Mucosa of stomach (tissue), 1 donor: ENCODE data around the gene ACBD4.

Experiments
- H3K27me3 ChIP-seq: one replicate; pipeline ENCODE4 v1.7.0; 2013; ENCODE audit warnings: mild to moderate bottlenecking, low read length; ENCODE audit not compliant: control insufficient read depth, insufficient read depth
- H3K36me3 ChIP-seq: one replicate; pipeline ENCODE4 v1.7.0; 2013; ENCODE audit warnings: low read length; ENCODE audit not compliant: control insufficient read depth, insufficient read depth
- H3K4me1 ChIP-seq: one replicate; pipeline ENCODE4 v1.7.0; 2013; ENCODE audit warnings: mild to moderate bottlenecking, low read length; ENCODE audit not compliant: control insufficient read depth, insufficient read depth
- H3K4me3 ChIP-seq: one replicate; pipeline ENCODE4 v1.7.0; 2013; ENCODE audit warnings: low read length
- H3K9ac ChIP-seq: one replicate; pipeline ENCODE4 v1.7.0; 2013; ENCODE audit warnings: mild to moderate bottlenecking, low read length, moderate library complexity
- H3K9me3 ChIP-seq: one replicate; pipeline ENCODE4 v1.7.0; 2013; ENCODE audit warnings: mild to moderate bottlenecking, low read length, moderate library complexity; ENCODE audit not compliant: control insufficient read depth
- donor health status: Pancreatic carcinoma.

The ACBD4 gene

GRCh38 chr17:45177563-45177962 is 42.1 kb downstream of the ACBD4 start:
- Histone ChIP-seq H3K9me3 (no peaks in the 10 kb centered on the region), H3K4me1 (peaks cover 11% of the 10 kb centered on the region), H3K9ac (no peak overlapping the region), H3K27me3 (no peaks in the 10 kb centered on the region), H3K4me3 (no peak overlapping the region), H3K36me3 (no peaks in the 10 kb centered on the region)

DNA sequence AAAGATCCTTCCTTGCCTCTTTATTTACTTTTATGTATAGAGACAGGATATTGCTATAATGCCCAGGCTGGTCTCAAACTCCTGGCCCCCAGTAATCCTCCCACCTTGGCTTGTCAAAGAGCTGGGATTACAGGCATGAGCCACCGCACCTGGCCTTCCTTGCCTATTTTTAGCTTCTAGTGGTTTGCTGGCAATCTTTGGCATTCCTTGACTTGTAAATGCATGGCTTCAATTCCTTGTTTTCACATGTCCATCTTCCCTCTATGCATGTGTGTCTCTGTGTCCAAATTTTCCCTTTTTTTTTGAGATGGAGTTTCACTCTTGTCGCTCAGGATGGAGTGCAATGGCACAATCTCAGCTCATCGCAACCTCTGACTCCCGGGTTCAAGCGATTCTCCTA is 48.7 kb downstream of the ACBD4 start:
- Histone ChIP-seq H3K27me3 (no peaks in the 10 kb centered on the region), H3K4me3 (no peak overlapping the region), H3K9ac (no peak overlapping the region), H3K36me3 (no peaks in the 10 kb centered on the region), H3K4me1 (no peaks in the 10 kb centered on the region), H3K9me3 (no peaks in the 10 kb centered on the region)

DNA sequence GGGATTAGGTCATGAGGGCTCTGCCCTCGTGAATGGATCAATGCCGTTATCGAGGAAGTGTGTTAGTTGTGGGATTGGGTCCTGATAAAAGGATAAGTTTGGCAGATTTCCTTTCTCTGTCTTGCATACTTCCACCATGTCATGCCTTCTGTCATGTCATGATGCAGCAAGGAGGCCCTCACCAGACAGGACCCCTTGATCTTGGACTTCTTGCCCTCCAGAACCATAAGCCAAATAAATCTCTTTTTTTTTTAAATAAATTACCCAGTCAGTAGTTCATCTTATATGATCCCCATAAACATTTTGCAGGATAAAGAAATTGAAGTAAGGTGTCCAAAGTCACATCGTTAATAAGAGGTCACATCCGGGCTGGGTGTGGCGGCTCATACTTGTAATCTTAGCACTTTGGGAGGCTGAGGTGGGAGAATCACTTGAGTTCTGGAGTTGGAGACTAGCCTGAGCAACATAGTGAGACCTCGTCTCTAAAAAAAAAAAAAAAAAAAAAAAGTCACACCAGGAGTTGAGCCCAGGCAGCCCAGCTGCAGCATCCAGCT is 51.4 kb downstream of the ACBD4 start:
- Histone ChIP-seq H3K9ac (no peak overlapping the region), H3K27me3 (no peaks in the 10 kb centered on the region), H3K4me3 (no peak overlapping the region), H3K9me3 (no peaks in the 10 kb centered on the region), H3K36me3 (no peaks in the 10 kb centered on the region), H3K4me1 (no peaks in the 10 kb centered on the region)

DNA sequence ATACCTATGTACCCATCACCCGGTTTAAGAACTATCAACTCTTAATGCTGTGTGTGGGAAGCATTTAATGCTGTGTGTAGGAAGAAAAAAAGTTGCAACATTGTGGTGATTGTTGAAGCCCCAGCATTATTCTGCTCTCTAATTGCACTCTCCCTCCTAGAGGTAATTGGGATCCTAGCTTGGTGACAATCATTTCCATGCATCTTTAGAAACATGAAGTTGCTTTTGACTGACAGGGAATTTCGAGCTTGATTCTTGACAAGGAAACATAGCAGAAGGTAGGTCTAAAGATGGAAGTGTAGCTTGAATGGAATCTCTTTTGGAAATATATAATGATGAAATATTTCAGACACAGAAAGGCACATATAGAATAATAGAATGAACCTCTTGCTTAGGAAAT is 53.5 kb downstream of the ACBD4 start:
- Histone ChIP-seq H3K9ac (no peak overlapping the region), H3K9me3 (no peaks in the 10 kb centered on the region), H3K27me3 (no peaks in the 10 kb centered on the region), H3K4me3 (no peak overlapping the region), H3K4me1 (no peaks in the 10 kb centered on the region), H3K36me3 (no peaks in the 10 kb centered on the region)

DNA sequence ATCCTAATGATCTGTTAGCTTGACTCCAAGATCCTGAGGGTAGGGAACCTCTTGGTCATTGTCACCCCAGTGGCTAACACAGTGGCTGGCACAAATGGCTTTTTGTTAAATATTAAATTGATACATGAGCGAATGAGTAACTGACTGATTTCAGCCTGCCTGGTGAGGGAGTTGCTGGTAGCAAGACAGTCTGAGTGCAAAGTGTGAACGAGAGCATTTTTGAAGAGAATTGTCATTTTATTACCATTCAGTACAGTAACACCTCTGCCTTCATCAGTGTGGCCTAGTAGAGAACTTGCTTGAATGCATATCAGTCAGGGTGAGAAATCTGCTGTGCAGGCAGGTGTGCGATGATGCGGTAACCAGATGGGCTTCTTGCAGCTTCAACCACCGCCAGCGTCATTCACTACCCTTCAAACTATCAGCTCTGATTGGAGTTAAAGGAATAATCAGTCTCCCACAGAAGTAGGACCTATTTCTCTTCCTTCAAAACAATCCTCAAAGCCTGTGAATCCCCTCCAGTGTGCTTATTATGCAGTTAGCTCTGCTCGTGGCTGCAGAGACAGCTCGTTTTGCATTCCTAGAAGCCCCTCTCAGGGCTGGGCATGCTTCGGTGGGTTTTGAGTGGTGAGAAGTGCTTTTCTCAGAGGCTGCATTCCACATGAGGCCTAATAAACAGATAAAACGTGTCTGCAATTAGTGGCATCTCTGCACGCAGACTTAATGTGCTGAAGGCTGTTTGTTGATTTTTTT is 55.2 kb downstream of the ACBD4 start:
- Histone ChIP-seq H3K27me3 (no peaks in the 10 kb centered on the region), H3K4me3 (no peak overlapping the region), H3K4me1 (no peaks in the 10 kb centered on the region), H3K9ac (no peak overlapping the region), H3K9me3 (no peaks in the 10 kb centered on the region), H3K36me3 (no peaks in the 10 kb centered on the region)
